Fibroblast of pulmonary artery (primary cell): ENCODE data around the gene APBB2.
"Not testable (repeated sequence)": the region's sequence is repeated elsewhere in the genome, so short reads cannot be mapped to it uniquely, and the experiment has no call there.

Experiments
- DNase-seq: peaks from one replicate; pipeline ENCODE4 v3.0.0-alpha.2; 2010; ENCODE audit warnings: low read depth
- H3K4me3 ChIP-seq: replicated peaks from 2 replicates; pipeline ENCODE4 v1.5.1; 2011; ENCODE audit warnings: low read depth, mild to moderate bottlenecking, control low read depth, low read length, moderate library complexity
- CTCF ChIP-seq: IDR thresholded peaks from 2 replicates; pipeline ENCODE4 v1.5.1; 2011; ENCODE audit warnings: mild to moderate bottlenecking, control low read depth, low read length, inconsistent platforms; ENCODE audit errors: missing control alignments

Gene APBB2

GRCh38 chr4:40829586-40829985 is 384.8 kb downstream of the APBB2 start:
- no peak for DNase-seq
- no peak for TF ChIP-seq CTCF
- H3K4me3 ChIP-seq: no peak overlapping the region

- no peak for DNase-seq
- no peak for TF ChIP-seq CTCF
- H3K4me3 ChIP-seq: no peak overlapping the region
Measured at GRCh38 chr4:40828661-40829060, 385.7 kb downstream of the APBB2 start.

GRCh38 chr4:40827758-40828157 is 386.6 kb downstream of the APBB2 start:
- no peak for DNase-seq
- no peak overlapping the region for H3K4me3 ChIP-seq
- no peak for TF ChIP-seq CTCF

GRCh38 chr4:40826821-40827220 is 387.5 kb downstream of the APBB2 start:
- TF ChIP-seq CTCF: no peak
- no peak for DNase-seq
- H3K4me3 ChIP-seq: no peak overlapping the region

- no peak for TF ChIP-seq CTCF
- no peak overlapping the region for H3K4me3 ChIP-seq
- no peak for DNase-seq
Measured at GRCh38 chr4:40825014-40825838, 389.1 kb downstream of the APBB2 start.

- no peak for TF ChIP-seq CTCF
- H3K4me3 ChIP-seq: no peak overlapping the region
- DNase-seq: no peak
Measured at GRCh38 chr4:40822420-40823166, 391.7 kb downstream of the APBB2 start.

GRCh38 chr4:40820101-40820500 is 394.2 kb downstream of the APBB2 start:
- no peak overlapping the region for H3K4me3 ChIP-seq
- DNase-seq: no peak
- no peak for TF ChIP-seq CTCF

GRCh38 chr4:40817157-40817556 is 397.2 kb downstream of the APBB2 start:
- H3K4me3 ChIP-seq: not testable (repeated sequence)

More at GRCh38 chr4:40817157-40817556, 397.2 kb downstream of the APBB2 start:
- not testable (repeated sequence) for DNase-seq
